GM23338 (cell line): ENCODE results near the gene MTERF2. TPM values are rescaled to one million over a fixed set of nuclear protein-coding genes. Genes with fewer than 3 reads are reported as not detected.

Experiments used
- ATAC-seq: fragments of 200-7000 bp; cut with Tn5 transposase; 3 replicates; pipeline ENCODE4 v1.9.1; 2020
- DNase-seq: peaks from one replicate; pipeline ENCODE4 v3.0.0-alpha.2; 2015; ENCODE audit warnings: low spot score
- H2AFZ ChIP-seq: fragments of 200-600 bp; sonication (generic); 2 replicates; pipeline ENCODE4 v1.8.0; 2016; ENCODE audit warnings: antibody characterized with exemption, mild to moderate bottlenecking, moderate library complexity
- H3F3A ChIP-seq: fragments of 200-600 bp; sonication (generic); replicated peaks from 2 replicates; pipeline ENCODE4 v1.8.0; 2017; ENCODE audit warnings: antibody characterized with exemption, mixed run types, low read depth
- H3K27ac ChIP-seq: fragments of 200-600 bp; sonication (generic); 2 replicates; pipeline ENCODE4 v1.6.1; 2016; ENCODE audit warnings: low read depth
- H3K27me3 ChIP-seq: fragments of 200-600 bp; sonication (generic); 2 replicates; pipeline ENCODE4 v1.8.0; 2016; ENCODE audit warnings: mild to moderate bottlenecking, mixed run types, moderate library complexity; ENCODE audit not compliant: insufficient read depth
- H3K36me3 ChIP-seq: fragments of 200-600 bp; sonication (generic); 2 replicates; pipeline ENCODE4 v1.8.0; 2016; ENCODE audit warnings: mild to moderate bottlenecking; ENCODE audit not compliant: insufficient read depth
- H3K4me1 ChIP-seq: fragments of 200-600 bp; sonication (generic); 2 replicates; pipeline ENCODE4 v1.8.0; 2016; ENCODE audit warnings: mild to moderate bottlenecking, moderate library complexity; ENCODE audit not compliant: insufficient read depth
- H3K4me2 ChIP-seq: fragments of 200-600 bp; sonication (generic); 2 replicates; pipeline ENCODE4 v1.7.1; 2017; ENCODE audit warnings: mixed run types
- H3K4me3 ChIP-seq: fragments of 200-600 bp; sonication (generic); 2 replicates; pipeline ENCODE4 v1.6.1; 2016; ENCODE audit warnings: mixed run types
- H3K79me2 ChIP-seq: fragments of 200-600 bp; sonication (generic); replicated peaks from 2 replicates; pipeline ENCODE4 v1.8.0; 2017; ENCODE audit warnings: mild to moderate bottlenecking; ENCODE audit not compliant: insufficient read depth
- H3K9me2 ChIP-seq: fragments of 200-600 bp; sonication (generic); 2 replicates; pipeline ENCODE4 v1.8.0; 2017; ENCODE audit not compliant: insufficient read depth
- H4K20me1 ChIP-seq: fragments of 200-600 bp; sonication (generic); replicated peaks from 2 replicates; pipeline ENCODE4 v1.8.0; 2017; ENCODE audit warnings: mild to moderate bottlenecking; ENCODE audit not compliant: insufficient read depth
- H3K27ac Mint-ChIP-seq: 2 replicates; pipeline ENCODE4 v1.8.0; 2020; ENCODE audit warnings: inconsistent platforms, mild to moderate bottlenecking, moderate library complexity, mixed read lengths
- H3K27me3 Mint-ChIP-seq: 3 replicates; pipeline ENCODE4 v1.8.0; 2022; ENCODE audit warnings: low read depth, mild to moderate bottlenecking, moderate library complexity, mixed read lengths, inconsistent platforms; ENCODE audit not compliant: insufficient read depth, poor library complexity
- H3K36me3 Mint-ChIP-seq: 3 replicates; pipeline ENCODE4 v1.8.0; 2021; ENCODE audit warnings: low read depth, mild to moderate bottlenecking, inconsistent platforms, moderate library complexity, mixed read lengths
- H3K4me1 Mint-ChIP-seq: 3 replicates; pipeline ENCODE4 v1.8.0; 2020; ENCODE audit warnings: mild to moderate bottlenecking, inconsistent platforms, mixed read lengths
- H3K4me3 Mint-ChIP-seq: 3 replicates; pipeline ENCODE4 v1.8.0; 2021; ENCODE audit warnings: moderate library complexity, mild to moderate bottlenecking, inconsistent platforms, mixed read lengths
- H3K9me3 Mint-ChIP-seq: 3 replicates; pipeline ENCODE4 v1.8.0; 2020; ENCODE audit warnings: moderate library complexity, mild to moderate bottlenecking, inconsistent platforms, mixed read lengths
- CTCF ChIP-seq, 2 experiments: fragments of 200-600 bp in 1 of 2; sonication (generic) in 1 of 2; conservative IDR thresholded peaks; 2 replicates each; pipeline versions ENCODE4 v1.5.1 to v1.6.1; 2016 to 2017; ENCODE audit warnings: antibody characterized with exemption in 2 of 2, low read depth in 2 of 2, mild to moderate bottlenecking in 2 of 2, moderate library complexity in 1 of 2
- EZH2 ChIP-seq: fragments of 200-600 bp; sonication (generic); IDR thresholded peaks from one replicate; pipeline ENCODE4 v1.8.0; 2017; ENCODE audit warnings: antibody characterized with exemption, mild to moderate bottlenecking, low read depth; ENCODE audit not compliant: unreplicated experiment
- EZH2phosphoT487 ChIP-seq: fragments of 200-600 bp; sonication (generic); IDR thresholded peaks from one replicate; pipeline ENCODE4 v1.8.1; 2018; ENCODE audit warnings: antibody characterized with exemption; ENCODE audit not compliant: unreplicated experiment
- JUNB ChIP-seq: IDR thresholded peaks from one replicate; pipeline ENCODE4 v1.6.1; 2016; ENCODE audit warnings: antibody characterized with exemption; ENCODE audit not compliant: unreplicated experiment
- NANOG ChIP-seq: IDR thresholded peaks from 2 replicates; pipeline ENCODE4 v1.6.1; 2016; ENCODE audit warnings: antibody characterized with exemption, borderline replicate concordance
- POLR2AphosphoS5 ChIP-seq: IDR thresholded peaks from 2 replicates; pipeline ENCODE4 v1.6.1; 2016; ENCODE audit warnings: antibody characterized with exemption, low read depth
- ZNF114 ChIP-seq: fragments of 250-450 bp; sonication (Bioruptor Pico); IDR thresholded peaks from 2 replicates; pipeline ENCODE4 v1.5.0; 2020; ENCODE audit warnings: mild to moderate bottlenecking, moderate library complexity
- ZNF462 ChIP-seq: fragments of 250-450 bp; sonication (Bioruptor Pico); IDR thresholded peaks from 2 replicates; pipeline ENCODE4 v1.5.0; 2020; ENCODE audit warnings: mild to moderate bottlenecking, moderate library complexity
- polyA plus RNA-seq: library from polyadenylated mRNA; unstranded; fragments of >200 nt; fragmentation: Nextera tagmentation; extraction: Ambion mirVana; gene quantifications from 2 replicates; pipeline ENCODE4 v1.2.1, GENCODE V29; 2016
- total RNA-seq: library from RNA; depleted of rRNA; stranded (reverse); fragments of >200 nt; shearing (Covaris generic); gene quantifications from 2 replicates; pipeline ENCODE4 v1.2.3, GENCODE V29; 2014
- TF ChIP-seq, protein P1 (sequence below): IDR thresholded peaks from one replicate; pipeline ENCODE4 v1.6.1; 2018; ENCODE audit warnings: antibody characterized with exemption; ENCODE audit not compliant: unreplicated experiment

Gene MTERF2
- total and polyA plus RNA-seq, 2 experiments from 2014 or later, result 9.2 to 11.0 TPM

DNA sequence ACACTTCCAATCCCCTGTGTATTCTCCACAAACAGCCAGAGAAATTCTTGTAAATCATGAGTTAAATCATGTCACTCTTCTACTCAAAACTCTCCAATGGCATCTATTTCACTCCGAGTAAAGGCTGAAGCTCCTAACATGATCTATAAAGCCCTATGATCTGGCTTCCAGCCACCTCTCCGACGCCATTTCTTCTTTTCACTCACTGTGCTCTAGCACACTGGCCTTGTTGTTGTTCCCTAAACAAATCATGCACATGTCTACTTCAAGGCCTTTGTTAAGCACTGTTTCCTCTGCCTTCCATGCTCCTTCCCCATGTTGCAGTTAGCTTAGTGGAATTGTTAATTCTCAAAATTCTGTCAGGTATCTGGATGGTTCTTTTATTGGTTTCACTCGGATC, 30.1 kb upstream of the MTERF2 start:
- no peaks in the 10 kb centered on the region for H3K4me1 Mint-ChIP-seq
- Histone ChIP-seq H3K79me2 (no peaks in the 10 kb centered on the region), H3K27me3 (no peaks in the 10 kb centered on the region), H2AFZ (no peak overlapping the region), H3K27ac (no peak overlapping the region), H3K4me1 (no peaks in the 10 kb centered on the region), H3K36me3 (peaks cover 4% of the 10 kb centered on the region; the same call in 1 of the 2 replicates), H3K4me2 (no peak overlapping the region), H3K4me3 (no peak overlapping the region), H3F3A (no peaks in the 10 kb centered on the region), H4K20me1 (no peaks in the 10 kb centered on the region), H3K9me2 (no peaks in the 10 kb centered on the region)
- H3K4me3 Mint-ChIP-seq, result no peak overlapping the region
- H3K27me3 Mint-ChIP-seq, result no peaks in the 10 kb centered on the region
- H3K9me3 Mint-ChIP-seq, result no peaks in the 10 kb centered on the region
- DNase-seq (no peak), ATAC-seq (no peak)
- TF ChIP-seq JUNB, result no peak
- no peak for TF ChIP-seq ZNF114 (CRISPR knock-in tag)
- TF ChIP-seq NANOG, result no peak
- H3K27ac Mint-ChIP-seq, result no peak overlapping the region
- H3K36me3 Mint-ChIP-seq, result no peaks in the 10 kb centered on the region

DNA sequence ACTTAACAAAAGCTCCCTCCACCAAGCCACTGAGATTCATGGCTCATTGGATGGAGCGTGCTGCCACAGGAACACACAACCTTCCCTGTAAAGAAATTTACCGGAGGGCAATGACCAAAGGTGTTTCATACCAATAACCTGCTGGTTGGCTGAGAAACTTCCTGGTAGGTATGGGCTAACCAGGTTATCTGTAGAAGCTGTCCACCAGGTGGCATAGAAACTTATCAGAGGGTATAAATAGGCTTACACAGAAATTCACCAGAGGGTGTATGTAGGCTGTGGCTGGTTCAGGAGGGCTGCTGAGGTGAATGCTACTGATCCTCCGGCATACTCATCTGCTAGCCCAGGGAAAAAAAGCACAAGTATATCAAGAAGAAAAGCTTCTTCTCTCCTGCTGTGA, 27.1 kb upstream of the MTERF2 start:
- no peak overlapping the region for H3K4me3 Mint-ChIP-seq
- no peaks in the 10 kb centered on the region for H3K79me2 ChIP-seq
- H4K20me1 ChIP-seq, result no peaks in the 10 kb centered on the region
- no peaks in the 10 kb centered on the region for H3K27me3 ChIP-seq
- H3K4me2 ChIP-seq, result no peak overlapping the region
- no peaks in the 10 kb centered on the region for H3K27me3 Mint-ChIP-seq
- H3K36me3 Mint-ChIP-seq, result no peaks in the 10 kb centered on the region
- no peaks in the 10 kb centered on the region for H3F3A ChIP-seq
- H3K36me3 ChIP-seq, result no peaks in the 10 kb centered on the region
- DNase-seq (peak; percentile 72), ATAC-seq (peak; percentile 91)
- no peak overlapping the region for H3K27ac Mint-ChIP-seq
- H3K4me3 ChIP-seq, result no peak overlapping the region
- no peak overlapping the region for H3K27ac ChIP-seq
- H3K9me2 ChIP-seq, result no peaks in the 10 kb centered on the region
- TF ChIP-seq POLR2AphosphoS5 (no peak), CTCF (conservative IDR thresholded peaks at IDR 0.05; ENCODE audit: low read depth in 2 of 2) (peak; percentile 45), NANOG (no peak), EZH2phosphoT487 (no peak), ZNF462 (CRISPR knock-in tag) (no peak), EZH2 (no peak)
- TF ChIP-seq, protein P1, sequence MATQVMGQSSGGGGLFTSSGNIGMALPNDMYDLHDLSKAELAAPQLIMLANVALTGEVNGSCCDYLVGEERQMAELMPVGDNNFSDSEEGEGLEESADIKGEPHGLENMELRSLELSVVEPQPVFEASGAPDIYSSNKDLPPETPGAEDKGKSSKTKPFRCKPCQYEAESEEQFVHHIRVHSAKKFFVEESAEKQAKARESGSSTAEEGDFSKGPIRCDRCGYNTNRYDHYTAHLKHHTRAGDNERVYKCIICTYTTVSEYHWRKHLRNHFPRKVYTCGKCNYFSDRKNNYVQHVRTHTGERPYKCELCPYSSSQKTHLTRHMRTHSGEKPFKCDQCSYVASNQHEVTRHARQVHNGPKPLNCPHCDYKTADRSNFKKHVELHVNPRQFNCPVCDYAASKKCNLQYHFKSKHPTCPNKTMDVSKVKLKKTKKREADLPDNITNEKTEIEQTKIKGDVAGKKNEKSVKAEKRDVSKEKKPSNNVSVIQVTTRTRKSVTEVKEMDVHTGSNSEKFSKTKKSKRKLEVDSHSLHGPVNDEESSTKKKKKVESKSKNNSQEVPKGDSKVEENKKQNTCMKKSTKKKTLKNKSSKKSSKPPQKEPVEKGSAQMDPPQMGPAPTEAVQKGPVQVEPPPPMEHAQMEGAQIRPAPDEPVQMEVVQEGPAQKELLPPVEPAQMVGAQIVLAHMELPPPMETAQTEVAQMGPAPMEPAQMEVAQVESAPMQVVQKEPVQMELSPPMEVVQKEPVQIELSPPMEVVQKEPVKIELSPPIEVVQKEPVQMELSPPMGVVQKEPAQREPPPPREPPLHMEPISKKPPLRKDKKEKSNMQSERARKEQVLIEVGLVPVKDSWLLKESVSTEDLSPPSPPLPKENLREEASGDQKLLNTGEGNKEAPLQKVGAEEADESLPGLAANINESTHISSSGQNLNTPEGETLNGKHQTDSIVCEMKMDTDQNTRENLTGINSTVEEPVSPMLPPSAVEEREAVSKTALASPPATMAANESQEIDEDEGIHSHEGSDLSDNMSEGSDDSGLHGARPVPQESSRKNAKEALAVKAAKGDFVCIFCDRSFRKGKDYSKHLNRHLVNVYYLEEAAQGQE, result no peak
- H2AFZ ChIP-seq, result no peak overlapping the region
- no peaks in the 10 kb centered on the region for H3K4me1 ChIP-seq
- no peaks in the 10 kb centered on the region for H3K9me3 Mint-ChIP-seq
- no peaks in the 10 kb centered on the region for H3K4me1 Mint-ChIP-seq
